HCT116 (cell line): ENCODE data around the gene DMD. TPM values are rescaled to one million over a fixed set of nuclear protein-coding genes. Genes with fewer than 3 reads are reported as not detected.

ENCODE experiments used
- ATAC-seq: fragments of 200-7000 bp; cut with Tn5 transposase; 2 replicates; pipeline ENCODE4 v1.9.1; 2020; ENCODE audit warnings: mild to moderate bottlenecking, moderate library complexity
- BruUV-seq: library from RNA; stranded (reverse); fragments of 400-500 nt; replicated peaks from 2 replicates; lab custom pipeline; 2021; lab: Mats Ljungman, UMichigan
- CTCF ChIA-PET: fragments of 300-600 bp; sonication (Branson Sonifier 250); formaldehyde crosslinking; loops from one replicate; lab custom pipeline; 2021; ENCODE audit warnings: antibody characterized with exemption; lab: Charles Lee
- POLR2A ChIA-PET: fragments of 300-600, 350-600 bp; sonication (Branson Sonifier 250); formaldehyde crosslinking; loops from one replicate; lab custom pipeline; 2021; ENCODE audit warnings: antibody characterized with exemption; lab: Charles Lee
- RAD21 ChIA-PET, 2 experiments: fragments of 300-600 bp; sonication (Branson Sonifier 250); formaldehyde crosslinking; loops; one replicate each; lab custom pipeline; 2023; ENCODE audit warnings: low total read pairs in 2 of 2; ENCODE audit not compliant: uncharacterized antibody in 2 of 2, unreplicated experiment in 2 of 2, low non-redundant PET in 1 of 2; lab: Charles Lee
- DNase-seq: peaks from one replicate; pipeline ENCODE4 v3.0.0-alpha.2; 2010; ENCODE audit warnings: low read depth, low spot score
- H2AFZ ChIP-seq: fragments of 200-600 bp; shearing (Covaris generic), sonication (generic); 2 replicates; pipeline ENCODE4 v1.6.1; 2017; ENCODE audit warnings: low read depth, mixed run types, mixed read lengths, antibody characterized with exemption, low read length; ENCODE audit not compliant: poor library complexity, severe bottlenecking
- H3K27ac ChIP-seq: 2 replicates; pipeline ENCODE4 v1.5.1; 2012; ENCODE audit warnings: low read depth, low read length
- H3K27me3 ChIP-seq: fragments of 200-600 bp; sonication (generic); 2 replicates; pipeline ENCODE4 v1.6.1; 2016; ENCODE audit warnings: mixed run types, low read length, mixed read lengths; ENCODE audit not compliant: insufficient read depth
- H3K36me3 ChIP-seq, 2 experiments: fragments of 200-500 bp in 1 of 2; fragments of 200-600 bp in 1 of 2; sonication (Bioruptor generic) in 1 of 2; sonication (generic) in 1 of 2; 2 replicates each; pipeline versions ENCODE4 v1.5.1 to v1.6.1; 2014 to 2016; ENCODE audit warnings: low read length in 2 of 2, inconsistent platforms in 1 of 2, mixed read lengths in 1 of 2, mixed run types in 1 of 2; ENCODE audit not compliant: insufficient read depth in 2 of 2, control insufficient read depth in 1 of 2
- H3K4me1 ChIP-seq, 2 experiments: fragments of 200-600 bp in 1 of 2; sonication (generic) in 1 of 2; 2 replicates each; pipeline versions ENCODE4 v1.5.1 to v1.6.1; 2012 to 2017; ENCODE audit warnings: low read length in 2 of 2, inconsistent platforms in 1 of 2, mild to moderate bottlenecking in 1 of 2, mixed read lengths in 1 of 2, mixed run types in 1 of 2, moderate library complexity in 1 of 2; ENCODE audit not compliant: insufficient read depth in 2 of 2, control insufficient read depth in 1 of 2
- H3K4me2 ChIP-seq: fragments of 200-600 bp; sonication (generic); 2 replicates; pipeline ENCODE4 v1.6.1; 2017; ENCODE audit warnings: mixed run types, low read length, mixed read lengths
- H3K4me3 ChIP-seq, 2 experiments: fragments of 200-600 bp in 1 of 2; sonication (generic) in 1 of 2; replicated peaks in 1 of 2; 2 replicates each; pipeline ENCODE4 v1.5.1; 2011 to 2016; ENCODE audit warnings: low read length in 2 of 2, control low read depth in 1 of 2, low read depth in 1 of 2, mild to moderate bottlenecking in 1 of 2, mixed read lengths in 1 of 2, mixed run types in 1 of 2
- H3K79me2 ChIP-seq: fragments of 200-600 bp; sonication (generic); 2 replicates; pipeline ENCODE4 v1.6.1; 2017; ENCODE audit warnings: mild to moderate bottlenecking, mixed run types, low read length, moderate library complexity, mixed read lengths; ENCODE audit not compliant: insufficient read depth
- H3K9ac ChIP-seq: fragments of 200-600 bp; sonication (generic); 2 replicates; pipeline ENCODE4 v1.6.1; 2016; ENCODE audit warnings: low read length, mixed read lengths
- H3K9me2 ChIP-seq: fragments of 200-600 bp; sonication (generic), shearing (Covaris generic); 2 replicates; pipeline ENCODE4 v1.6.1; 2017; ENCODE audit warnings: mixed run types, mild to moderate bottlenecking, moderate library complexity; ENCODE audit not compliant: insufficient read depth
- H3K9me3 ChIP-seq, 2 experiments: fragments of 200-500 bp in 1 of 2; fragments of 200-600 bp in 1 of 2; sonication (Bioruptor generic) in 1 of 2; sonication (generic) in 1 of 2; 2 replicates each; pipeline ENCODE4 v1.6.1; 2014 to 2017; ENCODE audit warnings: low read length in 2 of 2, mixed read lengths in 2 of 2, inconsistent platforms in 1 of 2, low read depth in 1 of 2, mild to moderate bottlenecking in 1 of 2, mixed run types in 1 of 2, moderate library complexity in 1 of 2; ENCODE audit not compliant: control insufficient read depth in 1 of 2, insufficient read depth in 1 of 2
- H4K20me1 ChIP-seq: fragments of 200-600 bp; sonication (generic), shearing (Covaris generic); 2 replicates; pipeline ENCODE4 v1.6.1; 2017; ENCODE audit warnings: mixed run types, mild to moderate bottlenecking, moderate library complexity; ENCODE audit not compliant: insufficient read depth
- ATF3 ChIP-seq: IDR thresholded peaks from 2 replicates; pipeline ENCODE4 v1.6.1; 2012
- CTCF ChIP-seq, 3 experiments: fragments of 200-600 bp in 1 of 3; sonication (generic) in 1 of 3; IDR thresholded peaks in 2 of 3; conservative IDR thresholded peaks in 1 of 3; 2 replicates each; pipeline ENCODE4 v1.5.1; 2012 to 2017; ENCODE audit warnings: low read depth in 2 of 3, low read length in 2 of 3, antibody characterized with exemption in 1 of 3, borderline replicate concordance in 1 of 3, control low read depth in 1 of 3, mild to moderate bottlenecking in 1 of 3, mixed read lengths in 1 of 3, mixed run types in 1 of 3, moderate library complexity in 1 of 3; ENCODE audit not compliant: insufficient read depth in 1 of 3
- EGR1 ChIP-seq: IDR thresholded peaks from 2 replicates; pipeline ENCODE4 v1.6.1; 2012; ENCODE audit warnings: low read depth
- ELF1 ChIP-seq: IDR thresholded peaks from 2 replicates; pipeline ENCODE4 v1.6.1; 2012; ENCODE audit warnings: low read depth, borderline replicate concordance
- EZH2 ChIP-seq: fragments of 200-600 bp; sonication (generic); IDR thresholded peaks from 2 replicates; pipeline ENCODE4 v1.6.1; 2017; ENCODE audit warnings: antibody characterized with exemption, mixed run types
- EZH2phosphoT487 ChIP-seq: fragments of 200-600 bp; IDR thresholded peaks from 2 replicates; pipeline ENCODE4 v1.6.1; 2018; ENCODE audit warnings: antibody characterized with exemption, borderline replicate concordance
- FOSL1 ChIP-seq: IDR thresholded peaks from 2 replicates; pipeline ENCODE4 v1.6.1; 2012; ENCODE audit warnings: low read depth
- MAX ChIP-seq: IDR thresholded peaks from 2 replicates; pipeline ENCODE4 v1.6.1; 2012
- POLR2A ChIP-seq: IDR thresholded peaks from 2 replicates; pipeline ENCODE4 v1.7.0; 2011; ENCODE audit warnings: borderline replicate concordance; ENCODE audit not compliant: insufficient read depth, insufficient read length; ENCODE audit errors: extremely low read depth
- POLR2AphosphoS5 ChIP-seq: IDR thresholded peaks from 2 replicates; pipeline ENCODE4 v1.6.1; 2011; ENCODE audit warnings: mild to moderate bottlenecking, low read depth, low read length, moderate library complexity
- REST ChIP-seq: IDR thresholded peaks from 2 replicates; pipeline ENCODE4 v1.6.1; 2012; ENCODE audit warnings: low read depth
- SP1 ChIP-seq: IDR thresholded peaks from 2 replicates; pipeline ENCODE4 v1.6.1; 2012; ENCODE audit warnings: low read depth
- SRF ChIP-seq: IDR thresholded peaks from 2 replicates; pipeline ENCODE4 v1.6.1; 2012; ENCODE audit warnings: low read depth
- ZBTB33 ChIP-seq: IDR thresholded peaks from 2 replicates; pipeline ENCODE4 v1.6.1; 2011; ENCODE audit warnings: mild to moderate bottlenecking, low read length, moderate library complexity; ENCODE audit not compliant: insufficient replicate concordance; ENCODE audit errors: extremely low read depth
- ZNF274 ChIP-seq: fragments of 200-500 bp; sonication (Bioruptor generic); IDR thresholded peaks from 2 replicates; pipeline ENCODE4 v1.6.1; 2014; ENCODE audit warnings: mild to moderate bottlenecking, low read depth, low read length, inconsistent platforms
- intact Hi-C: fragments of 100-400 bp; cut with micrococcal nuclease; formaldehyde crosslinking; loops from 2 replicates; pipeline ENCODE4 v1.10.0; 2022
- total RNA-seq: library from RNA; stranded (reverse); gene quantifications from one replicate; pipeline ENCODE4 v1.2.1, GENCODE V29; 2021; ENCODE audit not compliant: unreplicated experiment

Gene DMD
- total RNA-seq, 1 experiment from 2014 or later = 0.05 TPM

GRCh38 chrX:31166832-31167231, 2044.5 kb downstream of the DMD start:
- BruUV-seq = no TSS peak
- H3K4me3 ChIP-seq = no peak overlapping the region
- H4K20me1 ChIP-seq = no peaks in the 10 kb centered on the region
- no peaks in the 10 kb centered on the region for H3K9me3 ChIP-seq
- H3K9me2 ChIP-seq = no peaks in the 10 kb centered on the region
- POLR2A ChIA-PET = no interaction called here
- CTCF ChIA-PET = no interaction called here
- no peaks in the 10 kb centered on the region for H3K27me3 ChIP-seq
- no peak for ATAC-seq
- H3K4me2 ChIP-seq = no peak overlapping the region
- no peak overlapping the region for H2AFZ ChIP-seq
- no peaks in the 10 kb centered on the region for H3K79me2 ChIP-seq
- RAD21 ChIA-PET = no interaction called here
- H3K36me3 ChIP-seq = no peaks in the 10 kb centered on the region
- no peak overlapping the region for H3K9ac ChIP-seq
- TF ChIP-seq ELF1 = no peak
- no peak for TF ChIP-seq REST
- TF ChIP-seq SRF = no peak
- no peak for TF ChIP-seq MAX
- TF ChIP-seq ATF3 = no peak
- TF ChIP-seq POLR2AphosphoS5 = no peak
- no peak for TF ChIP-seq EGR1
- TF ChIP-seq EZH2 = no peak
- TF ChIP-seq SP1 = no peak
- TF ChIP-seq ZNF274 = no peak
- TF ChIP-seq EZH2phosphoT487 = no peak
- TF ChIP-seq CTCF (IDR thresholded peaks at IDR 0.05 in 2 of 3, conservative IDR thresholded peaks at IDR 0.05 in 1 of 3; ENCODE audit: borderline replicate concordance in 1 of 3, insufficient read depth in 1 of 3, low read depth in 2 of 3, low read length in 2 of 3) = no peak
- TF ChIP-seq FOSL1 = no peak
- TF ChIP-seq POLR2A = no peak
- TF ChIP-seq ZBTB33 = no peak
- H3K27ac ChIP-seq = no peak overlapping the region
- H3K4me1 ChIP-seq = no peaks in the 10 kb centered on the region
- DNase-seq = no peak
- intact Hi-C loops = no loop called here
